Stimulated activated naive CD8-positive, alpha-beta T cell treated with anti-CD3 and anti-CD28 coated beads, Interleukin-15, amount 100 ng/mL, for 72 hours (primary cell): ENCODE data around the gene COX4I2.
A peak's percentile ranks its signal among the peaks of the same experiment; 100 is the strongest.
"Not testable (repeated sequence)": the region's sequence is repeated elsewhere in the genome, so short reads cannot be mapped to it uniquely, and the experiment has no call there.

Experiments used
- ATAC-seq: fragments of 150-1000 bp; cut with Tn5 transposase; 2 replicates; pipeline ENCODE4 v1.10.0; 2021; ENCODE audit warnings: mild to moderate bottlenecking, moderate library complexity
- DNase-seq, 2 donors: peaks; one replicate each; pipeline ENCODE4 v3.0.0; 2021 to 2022
- H3K27ac Mint-ChIP-seq, 2 donors: one replicate each; pipeline ENCODE4 v1.8.0; 2022; ENCODE audit warnings: mild to moderate bottlenecking in 2 of 2, mixed read lengths in 2 of 2, moderate library complexity in 2 of 2
- H3K27me3 Mint-ChIP-seq: one replicate; pipeline ENCODE4 v1.8.0; 2022; ENCODE audit warnings: mixed read lengths
- H3K4me1 Mint-ChIP-seq: one replicate; pipeline ENCODE4 v1.8.0; 2022; ENCODE audit warnings: mild to moderate bottlenecking, mixed read lengths
- H3K4me3 Mint-ChIP-seq, 2 donors: one replicate each; pipeline ENCODE4 v1.8.0; 2022; ENCODE audit warnings: mild to moderate bottlenecking in 2 of 2, mixed read lengths in 2 of 2, moderate library complexity in 1 of 2
- H3K9me3 Mint-ChIP-seq, 2 donors: one replicate each; pipeline ENCODE4 v1.8.0; 2022; ENCODE audit warnings: mixed read lengths in 2 of 2

Gene COX4I2

GRCh38 chr20:31632548-31633338, 5.0 kb upstream of the COX4I2 start:
- Mint-ChIP-seq H3K27me3 (peaks cover under 1% of the 10 kb centered on the region), H3K27ac (no peak overlapping the region), H3K4me3 (no peak overlapping the region), H3K4me1 (peaks cover 8% of the 10 kb centered on the region), H3K9me3 (no peaks in the 10 kb centered on the region)
- no peak for ATAC-seq
- no peak for DNase-seq

- ATAC-seq (no peak), DNase-seq (no peak)
- Mint-ChIP-seq H3K27me3 (peaks cover 8% of the 10 kb centered on the region), H3K27ac (no peak overlapping the region), H3K4me1 (peaks cover 8% of the 10 kb centered on the region), H3K4me3 (no peak overlapping the region), H3K9me3 (no peaks in the 10 kb centered on the region)
Observed at GRCh38 chr20:31633339-31633914, 4.3 kb upstream of the COX4I2 start.

GRCh38 chr20:31638317-31638716, 605 bp downstream of the COX4I2 start:
- Mint-ChIP-seq H3K4me3 (no peak overlapping the region), H3K4me1 (peaks cover 29% of the 10 kb centered on the region), H3K27me3 (peaks cover 31% of the 10 kb centered on the region), H3K27ac (no peak overlapping the region), H3K9me3 (no peaks in the 10 kb centered on the region)
- DNase-seq (no peak), ATAC-seq (no peak)

- Mint-ChIP-seq H3K27ac (no peak overlapping the region), H3K4me1 (peaks cover 30% of the 10 kb centered on the region), H3K4me3 (no peak overlapping the region), H3K9me3 (no peaks in the 10 kb centered on the region), H3K27me3 (peaks cover 36% of the 10 kb centered on the region)
- ATAC-seq (no peak), DNase-seq (no peak)
Observed at GRCh38 chr20:31638816-31639215, 1.1 kb downstream of the COX4I2 start.

GRCh38 chr20:31640259-31640658, 2.5 kb downstream of the COX4I2 start:
- H3K9me3 Mint-ChIP-seq: no peaks in the 10 kb centered on the region
- H3K27ac Mint-ChIP-seq: no peak overlapping the region
- H3K4me3 Mint-ChIP-seq: no peak overlapping the region
- DNase-seq: no peak
- H3K27me3 Mint-ChIP-seq: peaks cover 38% of the 10 kb centered on the region
- ATAC-seq: no peak
- peaks cover 30% of the 10 kb centered on the region for H3K4me1 Mint-ChIP-seq

GRCh38 chr20:31641391-31641790, 3.7 kb downstream of the COX4I2 start:
- Mint-ChIP-seq H3K27ac (no peak overlapping the region), H3K27me3 (peaks cover 45% of the 10 kb centered on the region), H3K9me3 (no peaks in the 10 kb centered on the region), H3K4me3 (peak overlapping the region in 1 of 2 donors; percentile 57), H3K4me1 (peaks cover 30% of the 10 kb centered on the region)
- peak; percentile 96 for ATAC-seq
- peak; percentile 44 to 55 for DNase-seq

- no peaks in the 10 kb centered on the region for H3K9me3 Mint-ChIP-seq
Observed at GRCh38 chr20:31642837-31643236, 5.1 kb downstream of the COX4I2 start.

GRCh38 chr20:31643522-31643921, 5.8 kb downstream of the COX4I2 start:
- peaks cover 37% of the 10 kb centered on the region for H3K27me3 Mint-ChIP-seq
- H3K9me3 Mint-ChIP-seq: no peaks in the 10 kb centered on the region
- peaks cover 30% of the 10 kb centered on the region for H3K4me1 Mint-ChIP-seq
- H3K4me3 Mint-ChIP-seq: no peak overlapping the region
- DNase-seq (no peak), ATAC-seq (no peak)
- H3K27ac Mint-ChIP-seq: no peak overlapping the region

More at GRCh38 chr20:31642837-31643236, 5.1 kb downstream of the COX4I2 start:
- H3K4me1 Mint-ChIP-seq: peaks cover 30% of the 10 kb centered on the region
- DNase-seq (no peak), ATAC-seq (peak; percentile 35)
- H3K4me3 Mint-ChIP-seq: peak overlapping the region in 1 of 2 donors; percentile 4
- no peak overlapping the region for H3K27ac Mint-ChIP-seq
- H3K27me3 Mint-ChIP-seq: peaks cover 43% of the 10 kb centered on the region

- DNase-seq (no peak), ATAC-seq (no peak)
- no peak overlapping the region for H3K27ac Mint-ChIP-seq
- no peaks in the 10 kb centered on the region for H3K9me3 Mint-ChIP-seq
- peaks cover 30% of the 10 kb centered on the region for H3K4me1 Mint-ChIP-seq
- peaks cover 28% of the 10 kb centered on the region for H3K27me3 Mint-ChIP-seq
- H3K4me3 Mint-ChIP-seq: no peak overlapping the region
Observed at GRCh38 chr20:31644701-31645100, 7.0 kb downstream of the COX4I2 start.

- not testable (repeated sequence) for H3K4me1 Mint-ChIP-seq, H3K4me3 Mint-ChIP-seq, DNase-seq, H3K27ac Mint-ChIP-seq, H3K9me3 Mint-ChIP-seq, ATAC-seq
- peaks cover 31% of the 10 kb centered on the region for H3K27me3 Mint-ChIP-seq
Observed at GRCh38 chr20:31648104-31648503, 10.4 kb downstream of the COX4I2 start.

GRCh38 chr20:31652917-31653396, 15.2 kb downstream of the COX4I2 start:
- Mint-ChIP-seq H3K4me3 (no peak overlapping the region), H3K4me1 (no peaks in the 10 kb centered on the region), H3K27me3 (peaks cover 15% of the 10 kb centered on the region), H3K27ac (peak overlapping the region in 1 of 2 donors; percentile 49), H3K9me3 (no peaks in the 10 kb centered on the region)
- no peak for ATAC-seq
- no peak for DNase-seq

GRCh38 chr20:31653561-31653960, 15.8 kb downstream of the COX4I2 start:
- H3K27ac Mint-ChIP-seq: peak overlapping the region in 1 of 2 donors; percentile 49
- H3K4me1 Mint-ChIP-seq: no peaks in the 10 kb centered on the region
- ATAC-seq (no peak), DNase-seq (no peak)
- no peak overlapping the region for H3K4me3 Mint-ChIP-seq
- H3K27me3 Mint-ChIP-seq: peaks cover 15% of the 10 kb centered on the region
- H3K9me3 Mint-ChIP-seq: no peaks in the 10 kb centered on the region

- H3K4me3 Mint-ChIP-seq: no peak overlapping the region
- no peak overlapping the region for H3K27ac Mint-ChIP-seq
- ATAC-seq (no peak), DNase-seq (no peak)
- no peaks in the 10 kb centered on the region for H3K9me3 Mint-ChIP-seq
- H3K4me1 Mint-ChIP-seq: no peaks in the 10 kb centered on the region
- peaks cover 15% of the 10 kb centered on the region for H3K27me3 Mint-ChIP-seq
Observed at GRCh38 chr20:31654534-31654933, 16.8 kb downstream of the COX4I2 start.

- Mint-ChIP-seq H3K27me3 (no peaks in the 10 kb centered on the region), H3K9me3 (no peaks in the 10 kb centered on the region), H3K4me1 (peaks cover 63% of the 10 kb centered on the region), H3K27ac (peak overlapping the region; percentile 59 to 90), H3K4me3 (peak overlapping the region; percentile 58 to 76)
- ATAC-seq: peak; percentile 86
- DNase-seq: peak; percentile 73 to 74
Observed at GRCh38 chr20:31661625-31662371, 24.1 kb downstream of the COX4I2 start.

GRCh38 chr20:31662372-31662854, 24.7 kb downstream of the COX4I2 start:
- Mint-ChIP-seq H3K27ac (peak overlapping the region; percentile 38 to 90), H3K9me3 (no peaks in the 10 kb centered on the region), H3K4me1 (peaks cover 69% of the 10 kb centered on the region), H3K4me3 (peak overlapping the region; percentile 58 to 76), H3K27me3 (no peaks in the 10 kb centered on the region)
- ATAC-seq: no peak
- no peak for DNase-seq

GRCh38 chr20:31663524-31663837, 25.8 kb downstream of the COX4I2 start:
- Mint-ChIP-seq H3K9me3 (no peaks in the 10 kb centered on the region), H3K27me3 (no peaks in the 10 kb centered on the region), H3K4me1 (peaks cover 79% of the 10 kb centered on the region), H3K4me3 (no peak overlapping the region), H3K27ac (no peak overlapping the region)
- DNase-seq: no peak
- no peak for ATAC-seq
